Transverse colon (tissue), 3 donors: Measurements from ENCODE around the gene IWS1.

Experiments
- EP300 ChIP-seq: sonication (generic); formaldehyde crosslinking; IDR thresholded peaks from one replicate; pipeline ENCODE4 v1.6.1; 2017; ENCODE audit warnings: antibody characterized with exemption, low read depth
- TF ChIP-seq, protein P1 (sequence below), 5 experiments: fragments of 200-600 bp in 3 of 5; fragments of 450-650 bp in 2 of 5; sonication (generic) in 3 of 5; IDR thresholded peaks; 1 replicate in 2 of 5; 2 replicates in 3 of 5; pipeline ENCODE4 v1.5.1; 2016 to 2017; ENCODE audit warnings: antibody characterized with exemption in 5 of 5, inconsistent platforms in 3 of 5, mild to moderate bottlenecking in 2 of 5, moderate library complexity in 1 of 5

DNA sequence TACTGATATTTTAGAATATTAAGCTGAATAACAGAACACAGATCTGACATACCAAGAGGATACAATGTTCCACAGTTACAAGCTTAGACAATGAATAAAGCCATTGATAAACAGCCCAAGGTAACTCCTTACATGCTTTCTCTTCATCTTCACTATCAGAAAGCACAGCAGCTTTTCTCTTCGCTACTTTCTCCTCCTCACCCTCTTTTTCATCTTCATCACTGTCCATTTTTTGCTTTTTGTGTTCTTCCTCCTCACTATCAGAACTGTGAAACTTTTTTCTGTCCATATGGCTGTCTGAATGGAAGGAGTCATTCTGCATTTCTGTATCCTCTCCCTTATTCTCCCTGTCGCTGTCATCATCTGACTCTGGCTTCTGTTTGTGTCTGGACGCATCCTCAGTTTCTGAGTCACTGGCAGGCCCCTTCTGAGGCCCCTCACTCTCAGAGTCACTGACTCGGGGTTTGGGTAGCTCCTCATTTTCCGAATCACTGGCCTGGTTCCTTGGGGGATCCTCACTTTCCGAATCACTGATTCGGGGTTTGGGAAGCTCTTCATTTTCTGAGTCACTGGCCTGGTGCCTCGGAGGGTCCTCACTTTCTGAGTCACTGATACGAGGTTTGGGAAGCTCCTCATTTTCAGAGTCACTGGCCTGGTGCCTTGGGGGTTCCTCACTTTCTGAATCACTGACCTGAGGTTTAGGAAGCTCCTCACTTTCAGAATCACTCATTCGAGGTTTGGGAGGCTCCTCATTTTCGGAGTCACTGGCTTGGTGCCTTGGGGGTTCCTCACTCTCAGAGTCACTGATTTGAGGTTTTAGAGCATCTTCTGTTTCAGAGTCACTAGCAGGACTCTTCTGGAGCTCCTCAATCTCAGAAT is 21.5 kb downstream of the IWS1 start:
- TF ChIP-seq, protein P1, sequence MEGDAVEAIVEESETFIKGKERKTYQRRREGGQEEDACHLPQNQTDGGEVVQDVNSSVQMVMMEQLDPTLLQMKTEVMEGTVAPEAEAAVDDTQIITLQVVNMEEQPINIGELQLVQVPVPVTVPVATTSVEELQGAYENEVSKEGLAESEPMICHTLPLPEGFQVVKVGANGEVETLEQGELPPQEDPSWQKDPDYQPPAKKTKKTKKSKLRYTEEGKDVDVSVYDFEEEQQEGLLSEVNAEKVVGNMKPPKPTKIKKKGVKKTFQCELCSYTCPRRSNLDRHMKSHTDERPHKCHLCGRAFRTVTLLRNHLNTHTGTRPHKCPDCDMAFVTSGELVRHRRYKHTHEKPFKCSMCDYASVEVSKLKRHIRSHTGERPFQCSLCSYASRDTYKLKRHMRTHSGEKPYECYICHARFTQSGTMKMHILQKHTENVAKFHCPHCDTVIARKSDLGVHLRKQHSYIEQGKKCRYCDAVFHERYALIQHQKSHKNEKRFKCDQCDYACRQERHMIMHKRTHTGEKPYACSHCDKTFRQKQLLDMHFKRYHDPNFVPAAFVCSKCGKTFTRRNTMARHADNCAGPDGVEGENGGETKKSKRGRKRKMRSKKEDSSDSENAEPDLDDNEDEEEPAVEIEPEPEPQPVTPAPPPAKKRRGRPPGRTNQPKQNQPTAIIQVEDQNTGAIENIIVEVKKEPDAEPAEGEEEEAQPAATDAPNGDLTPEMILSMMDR (IDR thresholded peaks at IDR 0.05): no peak
- TF ChIP-seq EP300: no peak
